GM20431 (cell line): ENCODE measurements around the gene CPLX1.

Source experiments
- in situ Hi-C: fragments of 300-500 bp; cut with MseI, MboI; formaldehyde crosslinking; loops from one replicate; pipeline ENCODE4 v1.15.0; 2020; ENCODE audit warnings: low sequenced_read_pairs; ENCODE audit not compliant: unreplicated experiment

The CPLX1 gene

DNA sequence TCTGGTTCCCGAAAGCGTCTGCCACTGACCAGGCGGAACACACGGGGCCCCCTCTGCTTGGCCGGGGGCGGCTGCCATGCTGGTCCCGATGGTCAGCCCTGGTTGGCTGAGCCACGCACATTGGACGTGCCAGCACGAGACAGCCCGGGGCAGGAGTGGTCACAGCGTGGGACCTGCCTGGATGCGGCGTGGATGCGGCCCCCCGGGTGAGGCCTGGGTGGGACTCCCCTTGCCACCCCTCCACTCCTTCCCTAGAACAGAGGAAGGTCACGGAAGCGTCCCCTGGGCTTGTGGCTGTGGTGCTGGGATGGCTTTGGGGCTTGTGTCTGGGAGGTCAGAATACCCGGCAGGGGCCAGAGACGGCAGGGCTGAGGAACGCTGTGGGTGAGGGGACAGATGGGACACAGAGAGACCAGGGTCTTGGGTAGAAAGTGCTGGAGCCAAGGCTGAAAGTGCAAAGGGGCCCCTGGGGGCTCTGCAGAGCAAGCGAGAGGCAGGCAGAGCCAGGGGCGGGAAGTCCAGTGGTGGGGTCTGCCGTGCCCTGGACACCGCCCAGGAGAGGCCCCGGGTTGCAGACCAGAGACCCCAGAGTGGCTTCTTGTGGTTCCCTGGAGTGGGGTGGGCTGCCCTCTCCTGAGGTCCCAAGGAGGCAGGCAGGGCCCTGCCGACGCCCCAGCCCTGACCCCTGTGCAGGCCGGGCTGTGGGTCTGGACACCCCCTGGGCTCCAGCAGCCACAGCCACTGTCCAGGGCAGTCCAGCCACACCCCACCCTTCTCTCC lies 8.6 kb upstream of the CPLX1 start:
- in situ Hi-C loops, result no loop called here

DNA sequence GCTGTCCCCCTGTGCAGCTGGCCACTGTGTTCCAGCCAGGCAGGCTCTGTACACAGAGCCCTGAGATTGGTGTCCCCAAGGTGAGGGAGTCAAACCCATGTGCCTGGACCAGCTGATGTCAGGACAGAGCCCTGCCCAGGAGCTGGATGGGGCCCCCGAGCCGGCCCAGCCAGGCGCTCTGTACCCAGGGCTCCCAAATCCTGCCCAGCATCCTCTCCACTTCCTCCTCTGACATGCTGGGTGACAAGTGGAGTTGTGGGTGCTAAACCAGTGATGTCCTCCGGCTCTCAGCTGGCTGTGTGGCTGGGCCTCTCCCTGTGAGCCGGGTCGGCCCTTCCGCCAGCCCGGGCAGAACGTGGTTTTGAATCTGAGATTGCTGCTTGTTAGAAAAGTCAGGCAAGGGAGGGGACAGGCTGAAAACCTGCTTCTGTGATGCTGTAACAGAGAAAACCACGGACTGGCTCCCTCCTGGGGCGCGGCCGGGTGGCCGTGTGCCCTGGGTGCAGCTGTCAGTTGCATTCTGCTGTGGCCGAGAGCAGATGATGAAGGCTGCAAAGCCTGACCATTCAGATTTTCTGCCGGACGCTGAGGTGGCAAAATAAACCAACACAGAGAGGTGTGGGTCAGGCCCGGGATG lies 7.9 kb upstream of the CPLX1 start:
- in situ Hi-C loops, result no loop called here

- in situ Hi-C loops, result no loop called here
Observed at GRCh38 chr4:833156-833555, 7.2 kb upstream of the CPLX1 start.

DNA sequence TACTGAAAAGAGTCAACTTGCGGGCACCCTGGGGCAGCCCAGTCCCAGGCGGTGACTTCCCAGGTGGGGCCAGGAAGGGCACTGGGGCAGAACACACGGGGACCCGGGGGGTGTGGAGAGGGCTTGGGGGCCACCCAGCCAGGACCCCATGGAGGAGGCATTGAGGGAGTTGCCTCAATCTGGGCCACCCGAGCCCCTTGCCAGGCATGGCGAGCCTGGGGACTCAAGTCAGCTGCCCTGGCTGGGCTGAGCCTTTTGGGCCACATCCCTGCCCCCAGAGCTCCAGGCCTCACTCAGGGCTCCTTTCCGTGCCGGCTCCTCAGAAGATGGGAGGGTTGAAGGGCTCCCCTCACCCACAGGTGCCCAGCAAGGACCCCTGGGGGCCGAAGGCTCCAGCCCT lies 6.6 kb upstream of the CPLX1 start:
- in situ Hi-C loops, result no loop called here

GRCh38 chr4:832108-832507 lies 6.2 kb upstream of the CPLX1 start:
- in situ Hi-C loops, result no loop called here

GRCh38 chr4:831483-831805 lies 5.5 kb upstream of the CPLX1 start:
- in situ Hi-C loops, result no loop called here

DNA sequence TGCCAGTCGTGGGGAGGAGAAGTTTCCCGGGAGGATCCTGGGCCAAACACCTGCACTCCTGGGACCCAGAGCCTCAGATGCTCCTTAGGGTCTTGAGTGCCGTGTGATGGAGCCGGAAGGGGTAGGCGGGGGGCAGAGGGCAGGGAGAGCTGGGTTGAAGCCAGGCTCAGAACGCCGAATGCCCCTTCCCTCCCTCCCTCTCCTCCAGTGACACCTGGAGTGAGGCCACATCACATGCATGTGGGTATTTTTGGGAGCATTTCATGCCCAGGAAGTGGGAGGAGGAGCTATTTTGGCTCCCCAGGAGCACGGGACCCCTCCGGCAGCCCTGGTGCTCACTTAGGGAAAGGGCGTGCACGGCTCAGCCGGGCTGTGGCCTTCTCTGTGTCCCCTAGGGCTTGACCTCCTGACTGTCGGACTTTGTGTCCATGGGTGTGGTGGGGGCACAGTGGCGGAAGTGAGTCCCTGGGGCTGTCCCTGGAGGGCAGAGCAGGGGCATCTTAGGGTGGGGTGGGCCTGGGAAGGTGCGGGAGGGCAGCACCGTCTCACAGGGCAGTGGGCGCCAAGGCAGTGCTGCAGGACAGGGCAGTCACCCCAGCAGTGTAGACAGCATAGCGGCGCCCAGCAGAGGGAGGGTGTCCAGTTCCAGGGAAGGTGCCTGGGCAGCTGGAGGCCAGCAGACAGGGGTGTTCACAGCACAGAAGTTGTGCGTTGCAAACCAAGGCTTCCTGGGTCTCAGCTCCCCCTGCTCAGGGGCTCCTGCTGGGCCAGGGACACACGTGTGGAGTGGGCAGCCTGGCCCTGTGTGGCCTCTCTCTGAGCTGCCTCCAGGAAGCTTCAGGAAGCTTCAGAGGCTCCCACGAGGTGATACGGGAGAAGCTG lies 4.9 kb upstream of the CPLX1 start:
- in situ Hi-C loops, result no loop called here

- in situ Hi-C loops, result no loop called here
Observed at GRCh38 chr4:829761-830600, 4.1 kb upstream of the CPLX1 start.

DNA sequence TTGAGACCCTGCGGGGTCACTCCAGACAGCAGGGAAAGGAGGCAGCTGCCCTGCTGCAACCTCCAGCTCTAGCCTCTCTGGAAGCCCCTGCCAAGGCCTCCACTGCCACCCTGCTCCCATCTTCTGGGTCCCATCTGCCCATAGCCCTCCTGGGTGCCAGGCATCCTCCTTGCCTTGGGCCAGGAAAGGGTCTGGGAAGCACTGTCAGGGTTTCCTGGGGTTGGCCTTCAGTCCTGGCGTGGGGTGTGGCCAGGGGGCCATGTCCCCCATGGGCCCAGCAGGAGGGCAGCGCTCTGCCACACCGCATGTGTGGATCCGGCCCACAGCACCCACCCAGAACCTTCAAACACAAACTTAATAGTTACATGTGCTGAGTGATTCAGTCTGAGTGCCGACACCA lies 3.4 kb upstream of the CPLX1 start:
- in situ Hi-C loops, result no loop called here

- in situ Hi-C loops, result no loop called here
Observed at GRCh38 chr4:828641-829271, 2.8 kb upstream of the CPLX1 start.

DNA sequence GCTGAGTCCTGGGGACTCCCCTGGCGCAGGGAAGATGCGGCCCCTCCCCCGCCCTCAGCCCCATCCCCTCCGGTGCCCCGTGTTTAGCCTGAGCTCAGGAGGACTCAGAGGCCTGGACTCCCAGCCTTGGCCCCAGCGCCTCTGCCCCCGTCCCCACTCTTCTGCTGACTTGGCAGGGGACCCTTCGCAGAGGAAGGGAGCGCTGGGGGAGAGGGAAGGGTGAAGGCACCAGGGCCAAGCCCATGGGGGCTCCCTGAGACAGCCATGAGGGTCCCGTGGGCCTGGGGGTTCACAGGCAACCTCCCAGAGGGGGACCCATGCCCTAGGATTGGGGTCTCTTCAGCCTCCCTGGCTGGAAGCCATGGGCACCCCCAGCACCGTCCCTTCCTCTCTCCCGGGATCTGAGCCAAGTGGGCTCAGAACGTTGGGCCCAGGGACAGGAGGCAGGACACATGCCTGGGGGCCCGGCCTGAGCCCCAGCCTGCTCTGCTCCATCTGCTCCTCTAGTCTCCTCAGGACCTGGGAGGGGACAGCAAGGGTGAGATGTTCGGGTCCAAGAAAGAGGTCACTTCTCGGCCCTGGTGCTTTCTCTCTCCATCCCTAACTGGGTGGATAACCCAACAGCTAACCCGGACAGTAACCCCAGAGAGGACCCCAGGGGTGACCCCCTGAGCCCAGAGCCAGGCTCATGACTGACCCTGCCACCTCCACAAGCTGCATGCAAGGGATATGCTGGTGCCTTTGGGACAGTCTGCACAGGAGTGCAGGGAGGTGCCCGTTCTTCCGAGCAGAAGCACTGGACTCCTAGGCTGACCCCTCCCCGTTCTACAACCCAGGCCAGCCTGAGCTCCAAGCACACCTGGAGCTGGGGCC lies 1.5 kb upstream of the CPLX1 start:
- in situ Hi-C loops, result no loop called here

- in situ Hi-C loops, result no loop called here
Observed at GRCh38 chr4:826508-827208, 729 bp upstream of the CPLX1 start.

- in situ Hi-C loops, result no loop called here
Observed at GRCh38 chr4:825063-825970, 612 bp downstream of the CPLX1 start.

GRCh38 chr4:824461-825062 lies 1.4 kb downstream of the CPLX1 start:
- in situ Hi-C loops, result no loop called here

GRCh38 chr4:823761-824460 lies 2.0 kb downstream of the CPLX1 start:
- in situ Hi-C loops, result no loop called here

DNA sequence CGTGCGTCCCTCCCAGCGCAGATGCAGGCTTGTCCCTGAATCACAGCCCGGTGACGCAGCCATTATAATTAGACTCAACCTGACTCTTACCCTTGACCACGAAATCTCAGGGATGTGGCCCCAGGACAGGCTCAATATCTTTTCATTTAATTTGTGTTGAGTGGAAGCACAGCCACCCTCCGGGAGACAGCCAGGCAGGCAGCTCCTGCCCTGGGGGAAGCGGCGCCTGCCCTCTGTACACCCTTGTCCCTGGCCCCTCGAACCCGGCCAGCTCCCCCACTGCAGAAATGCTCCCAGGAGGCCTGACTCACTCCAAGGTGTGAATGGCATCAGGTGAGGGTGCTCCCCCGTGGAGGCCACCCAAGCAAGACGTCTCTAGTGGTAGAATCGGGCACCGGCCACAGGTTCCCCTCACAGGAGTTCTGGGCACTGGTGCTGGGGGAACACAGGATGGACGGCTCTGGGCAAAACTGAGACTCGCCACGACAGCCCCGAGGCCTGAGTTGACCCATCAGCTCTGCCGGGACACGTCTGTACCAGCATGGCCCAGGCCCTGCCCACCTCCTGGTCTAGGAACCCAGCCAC lies 2.7 kb downstream of the CPLX1 start:
- in situ Hi-C loops, result no loop called here
